Type B pancreatic cell (in vitro differentiated cells): ENCODE measurements around the gene NECAB3. TPM values are rescaled to one million over a fixed set of nuclear protein-coding genes. Genes with fewer than 3 reads are reported as not detected.

ENCODE experiments used
- DNase-seq: peaks from one replicate; pipeline ENCODE4 v3.0.0; 2021; ENCODE audit warnings: mixed read lengths; ENCODE audit not compliant: unreplicated experiment; ENCODE audit errors: extremely low spot score
- H3K27ac Mint-ChIP-seq: 2 replicates; pipeline ENCODE4 v1.8.0; 2021; ENCODE audit warnings: mild to moderate bottlenecking, mixed read lengths
- H3K27me3 Mint-ChIP-seq: 2 replicates; pipeline ENCODE4 v1.8.0; 2021; ENCODE audit warnings: mixed read lengths
- H3K36me3 Mint-ChIP-seq: 2 replicates; pipeline ENCODE4 v1.8.0; 2021; ENCODE audit warnings: mixed read lengths
- H3K4me1 Mint-ChIP-seq: one replicate; pipeline ENCODE4 v1.8.0; 2021; ENCODE audit warnings: mixed read lengths; ENCODE audit not compliant: unreplicated experiment
- H3K4me3 Mint-ChIP-seq: 2 replicates; pipeline ENCODE4 v1.8.0; 2021; ENCODE audit warnings: mild to moderate bottlenecking, mixed read lengths
- H3K9me3 Mint-ChIP-seq: 2 replicates; pipeline ENCODE4 v1.8.0; 2021; ENCODE audit warnings: mixed read lengths
- CTCF ChIP-seq: fragments of 200-600 bp; sonication (generic); conservative IDR thresholded peaks from 2 replicates; pipeline ENCODE4 v1.5.0; 2021; ENCODE audit warnings: antibody characterized with exemption, mild to moderate bottlenecking
- total RNA-seq: library from RNA; stranded (reverse); gene quantifications from 2 replicates; pipeline ENCODE4 v1.2.1, GENCODE V29; 2021; ENCODE audit warnings: low replicate concordance

Gene NECAB3
- total RNA-seq, 1 donor from 2014 or later = 68.2 TPM

- Mint-ChIP-seq H3K9me3 (no peaks in the 10 kb centered on the region), H3K4me1 (peaks cover 25% of the 10 kb centered on the region), H3K36me3 (no peaks in the 10 kb centered on the region), H3K4me3 (no peak overlapping the region), H3K27ac (peak overlapping the region; percentile 31), H3K27me3 (no peaks in the 10 kb centered on the region)
- no peak for TF ChIP-seq CTCF
- no peak for DNase-seq
Observed at GRCh38 chr20:33660685-33661058, 13.6 kb downstream of the NECAB3 start.

- peaks cover 21% of the 10 kb centered on the region for H3K4me1 Mint-ChIP-seq
- DNase-seq = no peak
- H3K4me3 Mint-ChIP-seq = no peak overlapping the region
Observed at GRCh38 chr20:33660035-33660684, 14.1 kb downstream of the NECAB3 start.

GRCh38 chr20:33659341-33660034 lies 14.7 kb downstream of the NECAB3 start:
- Mint-ChIP-seq H3K27ac (peak overlapping the region; percentile 58), H3K4me3 (no peak overlapping the region), H3K27me3 (no peaks in the 10 kb centered on the region)

More at GRCh38 chr20:33660035-33660684, 14.1 kb downstream of the NECAB3 start:
- Mint-ChIP-seq H3K36me3 (no peaks in the 10 kb centered on the region), H3K9me3 (no peaks in the 10 kb centered on the region), H3K27ac (no peak overlapping the region), H3K27me3 (no peaks in the 10 kb centered on the region)
- TF ChIP-seq CTCF = no peak

GRCh38 chr20:33658929-33659328 lies 15.3 kb downstream of the NECAB3 start:
- Mint-ChIP-seq H3K27me3 (no peaks in the 10 kb centered on the region), H3K27ac (peak overlapping the region; percentile 58), H3K36me3 (no peaks in the 10 kb centered on the region), H3K4me1 (peaks cover 23% of the 10 kb centered on the region), H3K9me3 (no peaks in the 10 kb centered on the region), H3K4me3 (peak overlapping the region; percentile 32)
- no peak for TF ChIP-seq CTCF
- no peak for DNase-seq

More at GRCh38 chr20:33659341-33660034, 14.7 kb downstream of the NECAB3 start:
- no peak for DNase-seq
- no peak for TF ChIP-seq CTCF
- Mint-ChIP-seq H3K9me3 (no peaks in the 10 kb centered on the region), H3K36me3 (no peaks in the 10 kb centered on the region), H3K4me1 (peaks cover 21% of the 10 kb centered on the region)

- Mint-ChIP-seq H3K9me3 (no peaks in the 10 kb centered on the region), H3K4me3 (no peak overlapping the region), H3K27ac (peak overlapping the region; percentile 58), H3K4me1 (peaks cover 27% of the 10 kb centered on the region), H3K36me3 (no peaks in the 10 kb centered on the region), H3K27me3 (no peaks in the 10 kb centered on the region)
- DNase-seq = no peak
- no peak for TF ChIP-seq CTCF
Observed at GRCh38 chr20:33658510-33658909, 15.7 kb downstream of the NECAB3 start.
